Measurements from ENCODE around the gene MSI2.

MSI2 gene

DNA sequence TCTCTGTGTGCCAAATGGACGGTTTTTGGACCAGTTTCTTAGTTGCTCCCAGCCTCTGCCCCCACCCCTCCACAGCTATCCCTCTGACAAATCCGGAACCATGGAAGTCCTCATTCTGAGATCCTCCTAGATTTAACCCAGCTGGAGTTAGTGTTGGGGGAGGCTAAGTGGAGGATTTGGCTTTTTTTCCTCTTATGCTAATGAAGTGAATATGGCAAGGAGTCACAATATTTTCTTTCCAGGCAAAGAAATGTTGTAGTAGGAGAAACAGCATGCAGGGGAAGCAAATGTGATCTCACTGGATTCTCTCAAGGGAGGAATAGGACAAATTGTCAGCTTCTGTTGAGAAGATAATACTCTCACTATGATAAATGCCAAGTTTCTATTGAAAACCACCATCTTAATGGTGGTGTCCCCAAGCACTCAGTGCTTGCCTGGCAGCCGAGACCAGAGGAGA is 159.5 kb downstream of the MSI2 start:
- TF ChIP-seq CREB1 (IDR thresholded peaks at IDR 0.05; ENCODE audit: low read depth) (no peak), NFIC (IDR thresholded peaks at IDR 0.05) (no peak), EP300 (IDR thresholded peaks at IDR 0.05; ENCODE audit: borderline replicate concordance) (no peak), YY1 (IDR thresholded peaks at IDR 0.05; ENCODE audit: low read depth) (no peak), ZBTB7A (IDR thresholded peaks at IDR 0.05; ENCODE audit: low read depth) (no peak), TCF12 (IDR thresholded peaks at IDR 0.05; ENCODE audit: low read depth) (no peak), FOXM1 (IDR thresholded peaks at IDR 0.05; ENCODE audit: borderline replicate concordance, low read depth) (no peak)
- TF ChIP-seq, protein P1, sequence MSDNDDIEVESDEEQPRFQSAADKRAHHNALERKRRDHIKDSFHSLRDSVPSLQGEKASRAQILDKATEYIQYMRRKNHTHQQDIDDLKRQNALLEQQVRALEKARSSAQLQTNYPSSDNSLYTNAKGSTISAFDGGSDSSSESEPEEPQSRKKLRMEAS (IDR thresholded peaks at IDR 0.05): no peak

DNA sequence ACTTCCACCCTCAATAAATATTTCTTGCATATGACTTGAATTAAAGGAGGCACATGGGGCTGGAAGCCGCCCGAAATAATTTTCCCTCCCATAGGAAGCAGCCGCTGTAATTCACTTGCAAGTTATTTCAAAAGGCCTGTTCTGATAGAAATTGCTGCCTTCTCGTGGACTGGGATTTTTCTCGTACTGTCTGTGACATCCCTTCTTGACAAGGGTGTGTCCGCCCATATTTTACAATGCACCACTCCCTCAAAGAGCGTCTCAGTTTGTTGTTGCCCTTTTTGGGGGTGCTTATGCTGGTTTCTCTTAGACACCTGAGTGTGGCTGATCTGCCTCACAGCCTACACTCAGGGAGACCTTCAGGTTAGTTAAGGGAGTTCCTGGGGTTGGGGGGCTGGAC is 160.0 kb downstream of the MSI2 start:
- TF ChIP-seq CEBPB (IDR thresholded peaks at IDR 0.05): no peak
- TF ChIP-seq TEAD4 (IDR thresholded peaks at IDR 0.05): no peak
- TF ChIP-seq EGR1 (IDR thresholded peaks at IDR 0.05): no peak
- TF ChIP-seq TCF12 (IDR thresholded peaks at IDR 0.05; ENCODE audit: low read depth): no peak
- TF ChIP-seq FOXM1 (IDR thresholded peaks at IDR 0.05; ENCODE audit: borderline replicate concordance, low read depth): no peak
- TF ChIP-seq ZBTB7A (IDR thresholded peaks at IDR 0.05; ENCODE audit: low read depth): no peak
- TF ChIP-seq, protein P1 (IDR thresholded peaks at IDR 0.05): no peak

DNA sequence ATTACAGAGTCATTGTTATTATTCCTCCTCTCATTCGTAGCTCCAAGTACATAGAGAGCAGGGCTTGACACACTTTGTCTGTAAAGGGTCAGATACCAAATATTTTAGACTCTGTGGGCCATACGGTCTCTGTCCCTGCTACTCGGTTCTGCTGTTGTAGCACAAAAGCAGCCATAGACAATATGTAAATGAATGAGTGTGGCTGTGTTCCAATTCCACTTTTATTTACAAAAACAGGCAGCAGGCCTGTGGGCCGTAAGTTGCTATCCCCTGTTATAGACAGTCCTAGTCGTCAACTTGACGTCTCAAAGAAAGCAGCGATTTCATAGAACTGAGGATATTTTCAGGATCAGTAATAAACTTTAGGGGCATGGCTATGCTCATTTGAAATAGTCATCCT is 161.6 kb downstream of the MSI2 start:
- TF ChIP-seq, protein P1 (IDR thresholded peaks at IDR 0.05): no peak
- TF ChIP-seq CEBPB (IDR thresholded peaks at IDR 0.05): no peak
- TF ChIP-seq FOXM1 (IDR thresholded peaks at IDR 0.05; ENCODE audit: borderline replicate concordance, low read depth): no peak
- no peak for TF ChIP-seq ZBTB7A (IDR thresholded peaks at IDR 0.05; ENCODE audit: low read depth)
- no peak for TF ChIP-seq TAF1 (IDR thresholded peaks at IDR 0.05; ENCODE audit: low read depth)
- TF ChIP-seq TCF12 (IDR thresholded peaks at IDR 0.05; ENCODE audit: low read depth): no peak
- TF ChIP-seq NFIC (IDR thresholded peaks at IDR 0.05): no peak
- no peak for TF ChIP-seq EP300 (IDR thresholded peaks at IDR 0.05; ENCODE audit: borderline replicate concordance)
- TF ChIP-seq YY1 (IDR thresholded peaks at IDR 0.05; ENCODE audit: low read depth): no peak
- TF ChIP-seq, protein P2, sequence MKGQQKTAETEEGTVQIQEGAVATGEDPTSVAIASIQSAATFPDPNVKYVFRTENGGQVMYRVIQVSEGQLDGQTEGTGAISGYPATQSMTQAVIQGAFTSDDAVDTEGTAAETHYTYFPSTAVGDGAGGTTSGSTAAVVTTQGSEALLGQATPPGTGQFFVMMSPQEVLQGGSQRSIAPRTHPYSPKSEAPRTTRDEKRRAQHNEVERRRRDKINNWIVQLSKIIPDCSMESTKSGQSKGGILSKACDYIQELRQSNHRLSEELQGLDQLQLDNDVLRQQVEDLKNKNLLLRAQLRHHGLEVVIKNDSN (IDR thresholded peaks at IDR 0.05): no peak
- no peak for TF ChIP-seq EGR1 (IDR thresholded peaks at IDR 0.05)
- TF ChIP-seq CREB1 (IDR thresholded peaks at IDR 0.05; ENCODE audit: low read depth): no peak
- TF ChIP-seq, protein P3, sequence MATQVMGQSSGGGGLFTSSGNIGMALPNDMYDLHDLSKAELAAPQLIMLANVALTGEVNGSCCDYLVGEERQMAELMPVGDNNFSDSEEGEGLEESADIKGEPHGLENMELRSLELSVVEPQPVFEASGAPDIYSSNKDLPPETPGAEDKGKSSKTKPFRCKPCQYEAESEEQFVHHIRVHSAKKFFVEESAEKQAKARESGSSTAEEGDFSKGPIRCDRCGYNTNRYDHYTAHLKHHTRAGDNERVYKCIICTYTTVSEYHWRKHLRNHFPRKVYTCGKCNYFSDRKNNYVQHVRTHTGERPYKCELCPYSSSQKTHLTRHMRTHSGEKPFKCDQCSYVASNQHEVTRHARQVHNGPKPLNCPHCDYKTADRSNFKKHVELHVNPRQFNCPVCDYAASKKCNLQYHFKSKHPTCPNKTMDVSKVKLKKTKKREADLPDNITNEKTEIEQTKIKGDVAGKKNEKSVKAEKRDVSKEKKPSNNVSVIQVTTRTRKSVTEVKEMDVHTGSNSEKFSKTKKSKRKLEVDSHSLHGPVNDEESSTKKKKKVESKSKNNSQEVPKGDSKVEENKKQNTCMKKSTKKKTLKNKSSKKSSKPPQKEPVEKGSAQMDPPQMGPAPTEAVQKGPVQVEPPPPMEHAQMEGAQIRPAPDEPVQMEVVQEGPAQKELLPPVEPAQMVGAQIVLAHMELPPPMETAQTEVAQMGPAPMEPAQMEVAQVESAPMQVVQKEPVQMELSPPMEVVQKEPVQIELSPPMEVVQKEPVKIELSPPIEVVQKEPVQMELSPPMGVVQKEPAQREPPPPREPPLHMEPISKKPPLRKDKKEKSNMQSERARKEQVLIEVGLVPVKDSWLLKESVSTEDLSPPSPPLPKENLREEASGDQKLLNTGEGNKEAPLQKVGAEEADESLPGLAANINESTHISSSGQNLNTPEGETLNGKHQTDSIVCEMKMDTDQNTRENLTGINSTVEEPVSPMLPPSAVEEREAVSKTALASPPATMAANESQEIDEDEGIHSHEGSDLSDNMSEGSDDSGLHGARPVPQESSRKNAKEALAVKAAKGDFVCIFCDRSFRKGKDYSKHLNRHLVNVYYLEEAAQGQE (IDR thresholded peaks at IDR 0.05; ENCODE audit: low read depth): no peak
- TF ChIP-seq RAD21 (IDR thresholded peaks at IDR 0.05; ENCODE audit: low read depth): no peak
- no peak for TF ChIP-seq TEAD4 (IDR thresholded peaks at IDR 0.05)

DNA sequence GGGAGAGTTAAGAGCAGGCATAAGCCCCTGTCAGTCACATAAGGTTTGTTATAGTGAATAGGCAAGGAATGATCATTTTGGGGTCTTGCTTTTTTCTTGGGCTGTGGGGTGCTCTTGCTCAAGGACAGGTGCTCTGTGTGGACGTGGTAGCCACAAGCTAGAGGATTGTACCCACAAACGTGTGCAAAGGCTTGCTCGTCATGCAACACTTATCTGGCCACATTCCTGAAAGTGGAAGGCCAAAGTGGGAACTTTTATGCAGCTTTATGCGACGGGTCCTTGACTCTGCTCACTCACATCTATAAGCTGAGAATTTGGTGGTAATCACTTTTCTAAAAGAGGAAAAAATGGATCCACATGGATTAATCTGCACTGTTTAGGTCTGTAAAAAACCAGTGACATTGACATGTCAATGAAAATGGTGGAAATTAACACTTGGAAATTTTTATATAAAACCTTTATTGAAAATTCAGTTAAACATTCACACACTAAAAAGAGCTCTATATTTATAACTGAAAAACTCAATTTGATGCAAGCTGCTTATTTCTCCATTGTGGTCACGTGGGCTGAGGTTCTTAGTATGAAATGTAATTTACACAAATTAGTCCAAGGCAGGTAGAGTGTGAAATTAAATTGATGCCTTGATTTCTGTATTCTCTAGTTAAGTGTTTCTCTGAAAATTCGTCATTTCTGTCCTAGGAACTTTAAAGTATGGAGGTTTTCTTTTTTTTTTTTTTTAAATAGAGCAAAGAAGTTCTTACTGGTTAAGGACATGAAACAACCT is 162.3 kb downstream of the MSI2 start:
- TF ChIP-seq ZBTB7A (IDR thresholded peaks at IDR 0.05; ENCODE audit: low read depth): no peak
- TF ChIP-seq, protein P2 (IDR thresholded peaks at IDR 0.05): no peak
- no peak for TF ChIP-seq TAF1 (IDR thresholded peaks at IDR 0.05; ENCODE audit: low read depth)
- TF ChIP-seq, protein P1 (IDR thresholded peaks at IDR 0.05): no peak
- no peak for TF ChIP-seq CEBPB (IDR thresholded peaks at IDR 0.05)
- no peak for TF ChIP-seq YY1 (IDR thresholded peaks at IDR 0.05; ENCODE audit: low read depth)
- TF ChIP-seq TCF12 (IDR thresholded peaks at IDR 0.05; ENCODE audit: low read depth): no peak
- TF ChIP-seq CREB1 (IDR thresholded peaks at IDR 0.05; ENCODE audit: low read depth): no peak

DNA sequence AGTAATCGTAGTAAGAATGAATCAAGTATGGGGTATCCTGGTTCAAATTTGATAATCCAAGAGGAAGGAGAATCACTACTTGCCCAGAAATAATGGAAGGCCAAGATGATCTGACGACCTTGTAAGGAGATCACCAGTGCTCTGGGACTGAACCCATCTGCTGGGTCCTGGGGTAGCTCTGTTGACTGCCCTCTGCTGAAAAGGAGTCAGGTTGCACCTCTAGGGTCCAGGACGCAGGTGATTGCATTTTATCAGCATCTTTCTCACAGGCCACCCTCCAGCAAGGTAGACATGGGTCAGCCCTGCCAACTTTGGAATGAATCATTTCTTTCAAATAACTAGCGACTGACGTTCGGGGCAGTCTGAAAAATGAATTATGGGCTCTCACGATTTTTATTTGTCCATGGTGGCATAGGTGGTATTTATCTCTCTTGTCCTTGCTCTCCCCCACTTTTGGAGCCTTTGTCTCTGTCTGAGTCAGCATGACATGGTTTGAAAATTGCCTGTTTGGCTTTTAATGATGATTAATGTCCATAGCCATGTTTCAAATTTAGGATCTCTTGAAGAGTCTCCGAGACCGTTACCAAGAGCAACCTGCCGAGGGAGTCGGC is 163.7 kb downstream of the MSI2 start:
- TF ChIP-seq YY1 (IDR thresholded peaks at IDR 0.05; ENCODE audit: low read depth) (no peak), EP300 (IDR thresholded peaks at IDR 0.05; ENCODE audit: borderline replicate concordance) (no peak), EGR1 (IDR thresholded peaks at IDR 0.05) (no peak), FOXM1 (IDR thresholded peaks at IDR 0.05; ENCODE audit: borderline replicate concordance, low read depth) (no peak), TCF12 (IDR thresholded peaks at IDR 0.05; ENCODE audit: low read depth) (no peak), TAF1 (IDR thresholded peaks at IDR 0.05; ENCODE audit: low read depth) (no peak), RAD21 (IDR thresholded peaks at IDR 0.05; ENCODE audit: low read depth) (no peak), NFIC (IDR thresholded peaks at IDR 0.05) (no peak)
- TF ChIP-seq, protein P3 (IDR thresholded peaks at IDR 0.05; ENCODE audit: low read depth): no peak
- TF ChIP-seq, protein P2 (IDR thresholded peaks at IDR 0.05): no peak
- TF ChIP-seq, protein P1 (IDR thresholded peaks at IDR 0.05): no peak

All from Ishikawa (cell line).